ENCODE results near the gene PTF1A. TPM values are rescaled to one million over a fixed set of nuclear protein-coding genes. Genes with fewer than 3 reads are reported as not detected.
"Not testable (repeated sequence)": the region's sequence is repeated elsewhere in the genome, so short reads cannot be mapped to it uniquely, and the experiment has no call there.

The PTF1A gene
- total RNA-seq, 1 donor from 2014 or later = not detected

DNA sequence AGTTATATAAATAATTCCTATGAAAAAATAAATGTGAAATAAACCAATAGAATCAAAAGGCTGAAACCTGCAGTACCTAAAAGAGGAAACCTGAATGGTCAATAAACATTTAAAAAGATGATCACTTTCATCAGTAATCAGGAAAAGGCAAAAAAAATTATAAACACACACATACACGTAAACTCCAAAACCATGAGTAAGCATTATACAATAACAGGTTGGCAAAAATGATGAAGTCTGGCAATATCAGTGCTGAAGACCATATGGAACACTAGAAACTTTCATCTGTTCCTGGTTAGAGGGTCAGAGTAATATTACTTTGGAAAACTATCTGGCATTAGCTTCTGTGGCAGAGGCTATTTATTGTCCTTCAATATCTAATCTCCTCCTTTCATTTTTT is 38.5 kb downstream of the PTF1A start:
- no peaks in the 10 kb centered on the region for H3K4me1 Mint-ChIP-seq
- H3K4me3 Mint-ChIP-seq = no peak overlapping the region
- TF ChIP-seq, protein P1, sequence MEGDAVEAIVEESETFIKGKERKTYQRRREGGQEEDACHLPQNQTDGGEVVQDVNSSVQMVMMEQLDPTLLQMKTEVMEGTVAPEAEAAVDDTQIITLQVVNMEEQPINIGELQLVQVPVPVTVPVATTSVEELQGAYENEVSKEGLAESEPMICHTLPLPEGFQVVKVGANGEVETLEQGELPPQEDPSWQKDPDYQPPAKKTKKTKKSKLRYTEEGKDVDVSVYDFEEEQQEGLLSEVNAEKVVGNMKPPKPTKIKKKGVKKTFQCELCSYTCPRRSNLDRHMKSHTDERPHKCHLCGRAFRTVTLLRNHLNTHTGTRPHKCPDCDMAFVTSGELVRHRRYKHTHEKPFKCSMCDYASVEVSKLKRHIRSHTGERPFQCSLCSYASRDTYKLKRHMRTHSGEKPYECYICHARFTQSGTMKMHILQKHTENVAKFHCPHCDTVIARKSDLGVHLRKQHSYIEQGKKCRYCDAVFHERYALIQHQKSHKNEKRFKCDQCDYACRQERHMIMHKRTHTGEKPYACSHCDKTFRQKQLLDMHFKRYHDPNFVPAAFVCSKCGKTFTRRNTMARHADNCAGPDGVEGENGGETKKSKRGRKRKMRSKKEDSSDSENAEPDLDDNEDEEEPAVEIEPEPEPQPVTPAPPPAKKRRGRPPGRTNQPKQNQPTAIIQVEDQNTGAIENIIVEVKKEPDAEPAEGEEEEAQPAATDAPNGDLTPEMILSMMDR (IDR thresholded peaks at IDR 0.05; ENCODE audit: unreplicated experiment) = no peak
- no peaks in the 10 kb centered on the region for H3K36me3 Mint-ChIP-seq
- H3K27ac Mint-ChIP-seq = no peak overlapping the region
- DNase-seq (ENCODE audit: low spot score in 2 of 2, unreplicated experiment in 2 of 2) = no peak
- H3K9me3 Mint-ChIP-seq = peaks cover 17% of the 10 kb centered on the region
- peaks cover 67% of the 10 kb centered on the region for H3K27me3 Mint-ChIP-seq (ENCODE audit: low read depth)

- Mint-ChIP-seq H3K4me3 (no peak overlapping the region), H3K27ac (no peak overlapping the region), H3K27me3 (ENCODE audit: low read depth) (peaks cover 43% of the 10 kb centered on the region), H3K9me3 (peaks cover 26% of the 10 kb centered on the region), H3K36me3 (no peaks in the 10 kb centered on the region), H3K4me1 (no peaks in the 10 kb centered on the region)
- TF ChIP-seq, protein P1 (IDR thresholded peaks at IDR 0.05; ENCODE audit: unreplicated experiment) = no peak
- DNase-seq (ENCODE audit: low spot score in 2 of 2, unreplicated experiment in 2 of 2) = no peak
Measured at GRCh38 chr10:23238015-23238414, 45.9 kb downstream of the PTF1A start.

GRCh38 chr10:23241779-23242178 is 49.7 kb downstream of the PTF1A start:
- Mint-ChIP-seq H3K9me3 (peaks cover 38% of the 10 kb centered on the region), H3K27me3 (ENCODE audit: low read depth) (peaks cover 38% of the 10 kb centered on the region)
- not testable (repeated sequence) for H3K4me1 Mint-ChIP-seq; DNase-seq (ENCODE audit: low spot score in 2 of 2, unreplicated experiment in 2 of 2); H3K4me3 Mint-ChIP-seq; H3K36me3 Mint-ChIP-seq; H3K27ac Mint-ChIP-seq

Other genes with a start within 250 kb of the PTF1A start
- gene MSRB2, start 96.7 kb upstream of the PTF1A start, total RNA-seq = 25.6 to 33.9 TPM (median 28.9 TPM) in 3 replicates
- gene C10orf67, start 152.5 kb downstream of the PTF1A start, total RNA-seq = 0.11 to 0.22 TPM in 2 of 3 replicates, not detected in the other
- gene OTUD1, start 246.8 kb downstream of the PTF1A start, total RNA-seq = 11.7 to 12.7 TPM (median 12.4 TPM) in 3 replicates